HepG2 (cell line): ENCODE data around the gene MLN. TPM values are rescaled to one million over a fixed set of nuclear protein-coding genes. Genes with fewer than 3 reads are reported as not detected.

Experiments
- ATAD3A ChIP-seq: sonication (generic); formaldehyde crosslinking; IDR thresholded peaks from 2 replicates; pipeline ENCODE4 v1.4.0; 2020; ENCODE audit warnings: missing genetic modification reagents
- HES4 ChIP-seq: sonication (generic); formaldehyde crosslinking; IDR thresholded peaks from 2 replicates; pipeline ENCODE4 v1.9.0; 2021; ENCODE audit warnings: mild to moderate bottlenecking, missing genetic modification reagents, borderline replicate concordance
- IRF2 ChIP-seq: IDR thresholded peaks from 2 replicates; pipeline ENCODE4 v1.6.1; 2018; ENCODE audit warnings: missing genetic modification reagents, missing compliant biosample characterization
- KAT7 ChIP-seq: IDR thresholded peaks from 2 replicates; pipeline ENCODE4 v1.6.1; 2018; ENCODE audit warnings: borderline replicate concordance, missing compliant biosample characterization
- MED13 ChIP-seq: sonication (generic); formaldehyde crosslinking; IDR thresholded peaks from 2 replicates; pipeline ENCODE4 v1.5.0; 2020; ENCODE audit warnings: missing genetic modification reagents
- NFYB ChIP-seq: sonication (generic); formaldehyde crosslinking; IDR thresholded peaks from 2 replicates; pipeline ENCODE4 v1.4.0; 2020; ENCODE audit warnings: missing genetic modification reagents
- RFX3 ChIP-seq: IDR thresholded peaks from 2 replicates; pipeline ENCODE4 v1.6.1; 2016; ENCODE audit warnings: missing biosample characterization, missing genetic modification reagents
- SOX13 ChIP-seq, 3 experiments: fragments of 450-650 bp in 1 of 3; sonication (generic) in 1 of 3; formaldehyde crosslinking in 1 of 3; IDR thresholded peaks in 2 of 3; conservative IDR thresholded peaks in 1 of 3; 2 replicates each; pipeline versions ENCODE4 v1.5.0 to v1.6.1; 2016 to 2020; ENCODE audit warnings: antibody characterized with exemption in 1 of 3, mild to moderate bottlenecking in 1 of 3, missing compliant biosample characterization in 1 of 3, missing genetic modification reagents in 1 of 3, moderate library complexity in 1 of 3
- TEAD2 ChIP-seq: sonication (generic); formaldehyde crosslinking; IDR thresholded peaks from 2 replicates; pipeline ENCODE4 v1.9.0; 2021; ENCODE audit warnings: missing genetic modification reagents
- TGIF2 ChIP-seq: IDR thresholded peaks from 2 replicates; pipeline ENCODE4 v1.6.1; 2016; ENCODE audit warnings: control low read depth, missing compliant biosample characterization
- TOE1 ChIP-seq: sonication (generic); formaldehyde crosslinking; IDR thresholded peaks from 2 replicates; pipeline ENCODE4 v1.4.0; 2020; ENCODE audit warnings: mild to moderate bottlenecking, missing genetic modification reagents
- ZNF124 ChIP-seq: sonication (generic); formaldehyde crosslinking; IDR thresholded peaks from 2 replicates; pipeline ENCODE4 v1.4.0; 2020; ENCODE audit warnings: missing genetic modification reagents
- ZNF24 ChIP-seq: fragments of 450-650 bp; IDR thresholded peaks from 2 replicates; pipeline ENCODE4 v1.6.1; 2017; ENCODE audit warnings: antibody characterized with exemption, mild to moderate bottlenecking
- ZNF253 ChIP-seq: sonication (generic); formaldehyde crosslinking; IDR thresholded peaks from 2 replicates; pipeline ENCODE4 v1.8.0; 2022; ENCODE audit warnings: mild to moderate bottlenecking, missing genetic modification reagents, borderline replicate concordance
- ZNF720 ChIP-seq: sonication (generic); formaldehyde crosslinking; IDR thresholded peaks from 2 replicates; pipeline ENCODE4 v1.4.0; 2020; ENCODE audit warnings: missing genetic modification reagents
- ZNF780A ChIP-seq: sonication (generic); formaldehyde crosslinking; IDR thresholded peaks from 2 replicates; pipeline ENCODE4 v1.8.0; 2022; ENCODE audit warnings: mild to moderate bottlenecking, missing genetic modification reagents, moderate library complexity
- ZNF790 ChIP-seq: sonication (generic); formaldehyde crosslinking; IDR thresholded peaks from 2 replicates; pipeline ENCODE4 v1.8.0; 2022; ENCODE audit warnings: missing genetic modification reagents, mild to moderate bottlenecking, borderline replicate concordance
- ZSCAN30 ChIP-seq: sonication (generic); formaldehyde crosslinking; IDR thresholded peaks from 2 replicates; pipeline ENCODE4 v1.5.0; 2020; ENCODE audit warnings: mild to moderate bottlenecking, missing genetic modification reagents
- polyA plus RNA-seq, 8 experiments: library from polyadenylated mRNA; depleted of rRNA in 3 of 8; stranded (reverse) in 7 of 8; unstranded in 1 of 8; fragments of >200 nt; fragmentation: Illumina TruSeq in 4 of 8; extraction: Trizol in 4 of 8; gene quantifications; 2 replicates each; pipeline versions ENCODE4 v1.2.1 to v1.2.3, GENCODE V29; 2011 to 2016; ENCODE audit warnings: low read depth in 4 of 8, missing spikeins in 1 of 8, mixed read lengths in 1 of 8; ENCODE audit not compliant: insufficient read depth in 1 of 8
- total RNA-seq, 5 experiments: library from RNA; depleted of rRNA; stranded (reverse); fragments of >200 nt; fragmentation: Illumina TruSeq; extraction: Trizol; gene quantifications; 2 replicates each; pipeline ENCODE4 v1.2.3, GENCODE V29; 2016; ENCODE audit warnings: low read depth in 1 of 5
- TF ChIP-seq, protein P1 (sequence below): sonication (generic); formaldehyde crosslinking; IDR thresholded peaks from 2 replicates; pipeline ENCODE4 v1.4.0; 2020; ENCODE audit warnings: missing genetic modification reagents, borderline replicate concordance
- TF ChIP-seq, protein P2 (sequence below): IDR thresholded peaks from 2 replicates; pipeline ENCODE4 v1.6.1; 2016; ENCODE audit warnings: mild to moderate bottlenecking
- TF ChIP-seq, protein P3 (sequence below): fragments of 450-650 bp; IDR thresholded peaks from 2 replicates; pipeline ENCODE4 v1.6.1; 2017; ENCODE audit warnings: mild to moderate bottlenecking

Gene MLN
- total and polyA plus RNA-seq, 2 of the 13 experiments (the other 11 are each of a cell fraction or from before 2014, with no cell fraction given) = not detected

DNA sequence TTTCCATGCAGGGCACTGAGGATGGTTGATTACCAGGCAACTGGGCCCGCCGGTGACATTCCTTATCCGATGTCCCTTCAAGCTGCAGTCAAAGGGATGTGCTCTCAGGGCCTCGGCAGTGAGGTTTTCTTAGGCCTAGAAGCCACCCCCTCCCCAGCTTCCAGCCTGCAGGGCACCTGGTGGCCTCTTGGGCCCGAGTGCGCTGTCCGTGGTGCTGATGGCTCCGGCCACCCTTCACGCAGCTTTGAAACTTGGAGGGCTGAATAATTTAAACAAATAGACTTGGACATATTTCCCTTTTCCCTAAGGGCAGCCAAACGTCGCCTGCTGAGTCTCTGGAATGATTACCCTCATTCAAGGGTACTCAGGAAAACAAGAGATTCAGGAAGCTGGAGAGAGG is 8.9 kb upstream of the MLN start (continued):
- TF ChIP-seq HES4 (CRISPR knock-in tag) (peak; percentile 89), RFX3 (peak; percentile 40; the same call in 1 of the 2 replicates), SOX13 (IDR thresholded peaks at IDR 0.05) (no peak), SOX13 (CRISPR knock-in tag; conservative IDR thresholded peaks at IDR 0.05 in 1 of 2, IDR thresholded peaks at IDR 0.05 in 1 of 2) (peak in 1 of 2 experiments; percentile 52; a peak in 2 of 4 replicates), TEAD2 (peak; percentile 85; the same call in 1 of the 2 replicates), NFYB (CRISPR knock-in tag) (peak; percentile 40; the same call in 1 of the 2 replicates), IRF2 (CRISPR knock-in tag) (peak; percentile 83; the same call in 1 of the 2 replicates), MED13 (CRISPR knock-in tag) (peak; percentile 71; the same call in 1 of the 2 replicates), ZNF780A (0 out of 2 replicates have a peak, but pooled peaks have one; percentile 69), ZNF720 (CRISPR knock-in tag) (peak; percentile 86; the same call in 1 of the 2 replicates), ZNF790 (CRISPR knock-in tag) (peak; percentile 53; the same call in 1 of the 2 replicates), TOE1 (CRISPR knock-in tag) (peak; percentile 74; the same call in 1 of the 2 replicates), ZNF253 (peak; percentile 69; the same call in 1 of the 2 replicates), ZNF24 (no peak), ZSCAN30 (CRISPR knock-in tag) (peak; percentile 87; the same call in 1 of the 2 replicates), KAT7 (no peak), TGIF2 (CRISPR knock-in tag) (peak; percentile 98), ATAD3A (CRISPR knock-in tag) (peak; percentile 90), ZNF124 (CRISPR knock-in tag) (peak; percentile 97)
- TF ChIP-seq, protein P1, sequence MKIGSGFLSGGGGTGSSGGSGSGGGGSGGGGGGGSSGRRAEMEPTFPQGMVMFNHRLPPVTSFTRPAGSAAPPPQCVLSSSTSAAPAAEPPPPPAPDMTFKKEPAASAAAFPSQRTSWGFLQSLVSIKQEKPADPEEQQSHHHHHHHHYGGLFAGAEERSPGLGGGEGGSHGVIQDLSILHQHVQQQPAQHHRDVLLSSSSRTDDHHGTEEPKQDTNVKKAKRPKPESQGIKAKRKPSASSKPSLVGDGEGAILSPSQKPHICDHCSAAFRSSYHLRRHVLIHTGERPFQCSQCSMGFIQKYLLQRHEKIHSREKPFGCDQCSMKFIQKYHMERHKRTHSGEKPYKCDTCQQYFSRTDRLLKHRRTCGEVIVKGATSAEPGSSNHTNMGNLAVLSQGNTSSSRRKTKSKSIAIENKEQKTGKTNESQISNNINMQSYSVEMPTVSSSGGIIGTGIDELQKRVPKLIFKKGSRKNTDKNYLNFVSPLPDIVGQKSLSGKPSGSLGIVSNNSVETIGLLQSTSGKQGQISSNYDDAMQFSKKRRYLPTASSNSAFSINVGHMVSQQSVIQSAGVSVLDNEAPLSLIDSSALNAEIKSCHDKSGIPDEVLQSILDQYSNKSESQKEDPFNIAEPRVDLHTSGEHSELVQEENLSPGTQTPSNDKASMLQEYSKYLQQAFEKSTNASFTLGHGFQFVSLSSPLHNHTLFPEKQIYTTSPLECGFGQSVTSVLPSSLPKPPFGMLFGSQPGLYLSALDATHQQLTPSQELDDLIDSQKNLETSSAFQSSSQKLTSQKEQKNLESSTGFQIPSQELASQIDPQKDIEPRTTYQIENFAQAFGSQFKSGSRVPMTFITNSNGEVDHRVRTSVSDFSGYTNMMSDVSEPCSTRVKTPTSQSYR (CRISPR knock-in tag) = peak; percentile 68; the same call in 1 of the 2 replicates
- TF ChIP-seq, protein P2, sequence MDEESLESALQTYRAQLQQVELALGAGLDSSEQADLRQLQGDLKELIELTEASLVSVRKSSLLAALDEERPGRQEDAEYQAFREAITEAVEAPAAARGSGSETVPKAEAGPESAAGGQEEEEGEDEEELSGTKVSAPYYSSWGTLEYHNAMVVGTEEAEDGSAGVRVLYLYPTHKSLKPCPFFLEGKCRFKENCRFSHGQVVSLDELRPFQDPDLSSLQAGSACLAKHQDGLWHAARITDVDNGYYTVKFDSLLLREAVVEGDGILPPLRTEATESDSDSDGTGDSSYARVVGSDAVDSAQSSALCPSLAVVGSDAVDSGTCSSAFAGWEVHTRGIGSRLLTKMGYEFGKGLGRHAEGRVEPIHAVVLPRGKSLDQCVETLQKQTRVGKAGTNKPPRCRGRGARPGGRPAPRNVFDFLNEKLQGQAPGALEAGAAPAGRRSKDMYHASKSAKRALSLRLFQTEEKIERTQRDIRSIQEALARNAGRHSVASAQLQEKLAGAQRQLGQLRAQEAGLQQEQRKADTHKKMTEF (CRISPR knock-in tag) = peak; percentile 58; the same call in 1 of the 2 replicates
- TF ChIP-seq, protein P3, sequence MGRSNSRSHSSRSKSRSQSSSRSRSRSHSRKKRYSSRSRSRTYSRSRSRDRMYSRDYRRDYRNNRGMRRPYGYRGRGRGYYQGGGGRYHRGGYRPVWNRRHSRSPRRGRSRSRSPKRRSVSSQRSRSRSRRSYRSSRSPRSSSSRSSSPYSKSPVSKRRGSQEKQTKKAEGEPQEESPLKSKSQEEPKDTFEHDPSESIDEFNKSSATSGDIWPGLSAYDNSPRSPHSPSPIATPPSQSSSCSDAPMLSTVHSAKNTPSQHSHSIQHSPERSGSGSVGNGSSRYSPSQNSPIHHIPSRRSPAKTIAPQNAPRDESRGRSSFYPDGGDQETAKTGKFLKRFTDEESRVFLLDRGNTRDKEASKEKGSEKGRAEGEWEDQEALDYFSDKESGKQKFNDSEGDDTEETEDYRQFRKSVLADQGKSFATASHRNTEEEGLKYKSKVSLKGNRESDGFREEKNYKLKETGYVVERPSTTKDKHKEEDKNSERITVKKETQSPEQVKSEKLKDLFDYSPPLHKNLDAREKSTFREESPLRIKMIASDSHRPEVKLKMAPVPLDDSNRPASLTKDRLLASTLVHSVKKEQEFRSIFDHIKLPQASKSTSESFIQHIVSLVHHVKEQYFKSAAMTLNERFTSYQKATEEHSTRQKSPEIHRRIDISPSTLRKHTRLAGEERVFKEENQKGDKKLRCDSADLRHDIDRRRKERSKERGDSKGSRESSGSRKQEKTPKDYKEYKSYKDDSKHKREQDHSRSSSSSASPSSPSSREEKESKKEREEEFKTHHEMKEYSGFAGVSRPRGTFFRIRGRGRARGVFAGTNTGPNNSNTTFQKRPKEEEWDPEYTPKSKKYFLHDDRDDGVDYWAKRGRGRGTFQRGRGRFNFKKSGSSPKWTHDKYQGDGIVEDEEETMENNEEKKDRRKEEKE = no peak
